ENCODE measurements around the gene HIF1AN. TPM values are rescaled to one million over a fixed set of nuclear protein-coding genes. Genes with fewer than 3 reads are reported as not detected.

The HIF1AN gene
- total and polyA plus RNA-seq, 2 donors, result 14.4 to 15.4 TPM

GRCh38 chr10:100509241-100509840 is 26.4 kb upstream of the HIF1AN start:
- Histone ChIP-seq H3K36me3 (ENCODE audit: insufficient read depth) (peaks cover 2% of the 10 kb centered on the region), H3K4me1 (ENCODE audit: insufficient read depth) (no peaks in the 10 kb centered on the region), H3K27ac (ENCODE audit: low read depth) (no peak overlapping the region), H3K4me3 (ENCODE audit: low read depth, low read length) (no peak overlapping the region)
- DNase-seq (ENCODE audit: extremely low spot score), result no peak
- WGBS, result 65% methylated on average over 8 of the region's 8 CpGs

GRCh38 chr10:100510533-100511308 is 25.0 kb upstream of the HIF1AN start:
- Histone ChIP-seq H3K4me1 (ENCODE audit: insufficient read depth) (no peaks in the 10 kb centered on the region), H3K36me3 (ENCODE audit: insufficient read depth) (peaks cover 2% of the 10 kb centered on the region), H3K27ac (ENCODE audit: low read depth) (no peak overlapping the region), H3K4me3 (ENCODE audit: low read depth, low read length) (no peak overlapping the region)
- WGBS, result 87% methylated on average over 7 of the region's 7 CpGs
- DNase-seq (ENCODE audit: extremely low spot score), result no peak

- no peak for DNase-seq (ENCODE audit: extremely low spot score)
- Histone ChIP-seq H3K4me1 (ENCODE audit: insufficient read depth) (no peaks in the 10 kb centered on the region), H3K27ac (ENCODE audit: low read depth) (no peak overlapping the region), H3K36me3 (ENCODE audit: insufficient read depth) (no peaks in the 10 kb centered on the region), H3K4me3 (ENCODE audit: low read depth, low read length) (no peak overlapping the region)
- WGBS, result 82% methylated on average over 3 of the region's 3 CpGs
These were observed 20.1 kb upstream of the HIF1AN start for GRCh38 chr10:100515612-100516011.

- WGBS, result 91% methylated on average over 2 of the region's 2 CpGs
- Histone ChIP-seq H3K4me3 (ENCODE audit: low read depth, low read length) (no peak overlapping the region), H3K27ac (ENCODE audit: low read depth) (no peak overlapping the region), H3K36me3 (ENCODE audit: insufficient read depth) (no peaks in the 10 kb centered on the region), H3K4me1 (ENCODE audit: insufficient read depth) (no peaks in the 10 kb centered on the region)
- no peak for DNase-seq (ENCODE audit: extremely low spot score)
These were observed 18.9 kb upstream of the HIF1AN start for GRCh38 chr10:100516847-100517246.

- WGBS, result 14% methylated on average over 7 of the region's 7 CpGs
- Histone ChIP-seq H3K27ac (ENCODE audit: low read depth) (no peak overlapping the region), H3K36me3 (ENCODE audit: insufficient read depth) (no peaks in the 10 kb centered on the region), H3K4me3 (ENCODE audit: low read depth, low read length) (peak overlapping the region; percentile 31), H3K4me1 (ENCODE audit: insufficient read depth) (no peaks in the 10 kb centered on the region)
- DNase-seq (ENCODE audit: extremely low spot score), result no peak
These were observed 16.9 kb upstream of the HIF1AN start for GRCh38 chr10:100518761-100519241.

GRCh38 chr10:100519311-100520051 is 16.3 kb upstream of the HIF1AN start, which contains the start of gene SEC31B:
TSS of gene SEC31B (minus strand) at chr10:100519861. CDS start at chr10:100516952, 2,909 bp downstream.
- no peaks in the 10 kb centered on the region for H3K36me3 ChIP-seq (ENCODE audit: insufficient read depth)
- 4% methylated on average over 72 of the region's 72 CpGs for WGBS
- no peak for DNase-seq (ENCODE audit: extremely low spot score)
- H3K4me3 ChIP-seq (ENCODE audit: low read depth, low read length), result peak within 1 kb of the TSS; percentile 31
- no peak within 1 kb of the TSS for H3K27ac ChIP-seq (ENCODE audit: low read depth)
- H3K4me1 ChIP-seq (ENCODE audit: insufficient read depth), result no peaks in the 10 kb centered on the region

- WGBS, result 81% methylated on average over 3 of the region's 3 CpGs
- Histone ChIP-seq H3K4me1 (ENCODE audit: insufficient read depth) (no peaks in the 10 kb centered on the region), H3K4me3 (ENCODE audit: low read depth, low read length) (no peak overlapping the region), H3K36me3 (ENCODE audit: insufficient read depth) (no peaks in the 10 kb centered on the region), H3K27ac (ENCODE audit: low read depth) (no peak overlapping the region)
- DNase-seq (ENCODE audit: extremely low spot score), result no peak
These were observed 14.9 kb upstream of the HIF1AN start for GRCh38 chr10:100520811-100521210.

GRCh38 chr10:100522107-100522801 is 13.5 kb upstream of the HIF1AN start:
- Histone ChIP-seq H3K36me3 (ENCODE audit: insufficient read depth) (no peaks in the 10 kb centered on the region), H3K27ac (ENCODE audit: low read depth) (no peak overlapping the region), H3K4me1 (ENCODE audit: insufficient read depth) (no peaks in the 10 kb centered on the region), H3K4me3 (ENCODE audit: low read depth, low read length) (no peak overlapping the region)
- no peak for DNase-seq (ENCODE audit: extremely low spot score)
- WGBS, result 80% methylated on average over 5 of the region's 5 CpGs

- 92% methylated on average over 9 of the region's 9 CpGs for WGBS
These were observed 12.8 kb upstream of the HIF1AN start for GRCh38 chr10:100522945-100523344.

GRCh38 chr10:100524206-100524605 is 11.5 kb upstream of the HIF1AN start:
- 83% methylated on average over 6 of the region's 6 CpGs for WGBS
- H3K27ac ChIP-seq (ENCODE audit: low read depth), result no peak overlapping the region
- no peaks in the 10 kb centered on the region for H3K4me1 ChIP-seq (ENCODE audit: insufficient read depth)
- DNase-seq (ENCODE audit: extremely low spot score), result no peak
- no peaks in the 10 kb centered on the region for H3K36me3 ChIP-seq (ENCODE audit: insufficient read depth)
- H3K4me3 ChIP-seq (ENCODE audit: low read depth, low read length), result no peak overlapping the region

More at GRCh38 chr10:100522945-100523344, 12.8 kb upstream of the HIF1AN start:
- H3K36me3 ChIP-seq (ENCODE audit: insufficient read depth), result no peaks in the 10 kb centered on the region
- H3K27ac ChIP-seq (ENCODE audit: low read depth), result no peak overlapping the region
- H3K4me1 ChIP-seq (ENCODE audit: insufficient read depth), result no peaks in the 10 kb centered on the region
- H3K4me3 ChIP-seq (ENCODE audit: low read depth, low read length), result no peak overlapping the region
- DNase-seq (ENCODE audit: extremely low spot score), result no peak

GRCh38 chr10:100524638-100525037 is 11.1 kb upstream of the HIF1AN start:
- Histone ChIP-seq H3K4me1 (ENCODE audit: insufficient read depth) (no peaks in the 10 kb centered on the region), H3K36me3 (ENCODE audit: insufficient read depth) (no peaks in the 10 kb centered on the region), H3K4me3 (ENCODE audit: low read depth, low read length) (no peak overlapping the region), H3K27ac (ENCODE audit: low read depth) (no peak overlapping the region)
- no peak for DNase-seq (ENCODE audit: extremely low spot score)
- 80% methylated on average over 2 of the region's 2 CpGs for whole genome bisulfite sequencing

- 54% methylated on average over 7 of the region's 7 CpGs for WGBS
- no peaks in the 10 kb centered on the region for H3K36me3 ChIP-seq (ENCODE audit: insufficient read depth)
- H3K4me1 ChIP-seq (ENCODE audit: insufficient read depth), result no peaks in the 10 kb centered on the region
- peak overlapping the region; percentile 80 for H3K4me3 ChIP-seq (ENCODE audit: low read depth, low read length)
- H3K27ac ChIP-seq (ENCODE audit: low read depth), result no peak overlapping the region
- no peak for DNase-seq (ENCODE audit: extremely low spot score)
These were observed 7.4 kb upstream of the HIF1AN start for GRCh38 chr10:100528123-100528886.

Measured in urinary bladder (tissue), 4 donors.